Tibial nerve (tissue), 3 donors: ENCODE data around the gene ACAD9.
"Not testable (repeated sequence)": the region's sequence is repeated elsewhere in the genome, so short reads cannot be mapped to it uniquely, and the experiment has no call there.

Experiments used
- POLR2A ChIP-seq, 2 donors: fragments of 450-650 bp; IDR thresholded peaks; one replicate each; pipeline ENCODE4 v1.6.1; 2017; ENCODE audit warnings: antibody characterized with exemption in 2 of 2, mild to moderate bottlenecking in 2 of 2, moderate library complexity in 2 of 2
- TF ChIP-seq, protein P1 (sequence below), 5 experiments: fragments of 200-600 bp in 3 of 5; fragments of 450-650 bp in 2 of 5; sonication (generic) in 3 of 5; IDR thresholded peaks; one replicate each; pipeline ENCODE4 v1.5.1; 2016 to 2019; ENCODE audit warnings: antibody characterized with exemption in 5 of 5, mild to moderate bottlenecking in 3 of 5, moderate library complexity in 2 of 5

DNA sequence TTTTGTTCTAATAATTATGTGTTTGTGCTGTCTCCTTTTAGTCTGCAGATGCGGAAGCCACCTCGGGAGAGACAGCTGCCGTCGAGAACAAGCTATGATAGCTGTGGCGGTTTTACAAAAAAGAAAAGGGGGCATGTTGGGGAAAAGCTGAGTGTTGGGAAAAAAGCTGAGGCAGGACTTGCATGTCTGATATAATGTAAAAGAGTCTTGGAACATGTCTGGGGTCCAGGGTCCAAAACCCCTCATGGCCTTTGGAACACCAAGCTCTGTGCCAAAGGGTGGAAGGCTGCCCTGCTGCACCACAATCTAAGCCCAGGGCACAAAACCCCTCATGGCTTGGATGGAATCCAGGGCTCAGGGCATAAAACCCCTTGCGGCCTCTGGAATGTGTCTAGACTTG is 44.6 kb downstream of the ACAD9 start:
- TF ChIP-seq, protein P1, sequence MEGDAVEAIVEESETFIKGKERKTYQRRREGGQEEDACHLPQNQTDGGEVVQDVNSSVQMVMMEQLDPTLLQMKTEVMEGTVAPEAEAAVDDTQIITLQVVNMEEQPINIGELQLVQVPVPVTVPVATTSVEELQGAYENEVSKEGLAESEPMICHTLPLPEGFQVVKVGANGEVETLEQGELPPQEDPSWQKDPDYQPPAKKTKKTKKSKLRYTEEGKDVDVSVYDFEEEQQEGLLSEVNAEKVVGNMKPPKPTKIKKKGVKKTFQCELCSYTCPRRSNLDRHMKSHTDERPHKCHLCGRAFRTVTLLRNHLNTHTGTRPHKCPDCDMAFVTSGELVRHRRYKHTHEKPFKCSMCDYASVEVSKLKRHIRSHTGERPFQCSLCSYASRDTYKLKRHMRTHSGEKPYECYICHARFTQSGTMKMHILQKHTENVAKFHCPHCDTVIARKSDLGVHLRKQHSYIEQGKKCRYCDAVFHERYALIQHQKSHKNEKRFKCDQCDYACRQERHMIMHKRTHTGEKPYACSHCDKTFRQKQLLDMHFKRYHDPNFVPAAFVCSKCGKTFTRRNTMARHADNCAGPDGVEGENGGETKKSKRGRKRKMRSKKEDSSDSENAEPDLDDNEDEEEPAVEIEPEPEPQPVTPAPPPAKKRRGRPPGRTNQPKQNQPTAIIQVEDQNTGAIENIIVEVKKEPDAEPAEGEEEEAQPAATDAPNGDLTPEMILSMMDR (IDR thresholded peaks at IDR 0.05) = not testable (repeated sequence)
- not testable (repeated sequence) for TF ChIP-seq POLR2A (IDR thresholded peaks at IDR 0.05)
